ENCODE data around the gene SLC43A1. TPM values are rescaled to one million over a fixed set of nuclear protein-coding genes. Genes with fewer than 3 reads are reported as not detected.

The SLC43A1 gene
- total RNA-seq, 4 donors from 2014 or later: 13.1 to 48.4 (median 22.5) TPM

- H3K27ac ChIP-seq: peak overlapping the region; percentile 79 to 88
- H3K36me3 ChIP-seq: no peaks in the 10 kb centered on the region
- DNase-seq: no peak
- no peaks in the 10 kb centered on the region for H3K27me3 ChIP-seq
- H3K4me1 ChIP-seq: peaks cover 0 to 16% of the 10 kb centered on the region in 2 donors
- H3K4me3 ChIP-seq: no peak overlapping the region
- TF ChIP-seq CTCF (IDR thresholded peaks at IDR 0.05): no peak
- no peak for TF ChIP-seq POLR2A (IDR thresholded peaks at IDR 0.05)
- no peaks in the 10 kb centered on the region for H3K9me3 ChIP-seq
- intact Hi-C loops (cut with DNase I; ENCODE audit: low total_unique reads): no loop called here
Measured at GRCh38 chr11:57500515-57500914, 15.0 kb downstream of the SLC43A1 start.

DNA sequence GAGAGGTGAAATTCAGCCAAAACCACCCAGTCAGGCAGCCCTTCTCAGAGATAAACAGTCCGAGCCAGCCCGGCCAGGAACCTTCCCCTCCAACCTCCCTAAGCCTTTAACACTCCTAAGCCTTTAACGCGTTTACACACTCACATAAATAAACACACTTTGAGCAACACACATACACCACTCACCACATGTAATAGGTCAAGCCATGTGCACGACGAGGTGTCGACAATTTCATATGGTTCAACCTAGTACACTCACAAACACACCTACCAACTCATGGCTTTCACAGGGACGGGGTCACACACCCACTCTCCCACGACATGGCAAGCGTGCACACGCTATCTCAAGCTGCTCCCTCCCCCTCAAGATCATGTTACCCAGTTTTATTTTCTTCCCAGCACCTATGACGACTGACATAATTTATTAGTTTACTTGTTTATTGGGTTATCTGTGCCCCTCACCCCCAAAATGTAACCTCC lies 15.5 kb downstream of the SLC43A1 start:
- Histone ChIP-seq H3K4me1 (peaks cover 0 to 16% of the 10 kb centered on the region in 2 donors), H3K4me3 (peak overlapping the region; percentile 10 to 27), H3K9me3 (no peaks in the 10 kb centered on the region), H3K27ac (peak overlapping the region; percentile 79 to 88), H3K36me3 (no peaks in the 10 kb centered on the region), H3K27me3 (no peaks in the 10 kb centered on the region)
- intact Hi-C loops (cut with DNase I; ENCODE audit: low total_unique reads): no loop called here
- no peak for DNase-seq
- TF ChIP-seq CTCF (IDR thresholded peaks at IDR 0.05): no peak
- no peak for TF ChIP-seq POLR2A (IDR thresholded peaks at IDR 0.05)

GRCh38 chr11:57499413-57499982 lies 16.0 kb downstream of the SLC43A1 start:
- Histone ChIP-seq H3K9me3 (no peaks in the 10 kb centered on the region), H3K27ac (peak overlapping the region; percentile 79 to 88), H3K27me3 (no peaks in the 10 kb centered on the region), H3K36me3 (no peaks in the 10 kb centered on the region), H3K4me1 (peaks cover 0 to 16% of the 10 kb centered on the region in 2 donors), H3K4me3 (peak overlapping the region; percentile 21 to 27)
- peak; percentile 98 for DNase-seq
- intact Hi-C loops (cut with DNase I; ENCODE audit: low total_unique reads): no loop called here
- TF ChIP-seq POLR2A (IDR thresholded peaks at IDR 0.05): peak; percentile 45 to 50
- peak in 1 of 4 experiments; percentile 17 for TF ChIP-seq CTCF (IDR thresholded peaks at IDR 0.05)

- intact Hi-C loops (cut with DNase I; ENCODE audit: low total_unique reads): no loop called here
- peak overlapping the region; percentile 79 to 88 for H3K27ac ChIP-seq
- H3K9me3 ChIP-seq: no peaks in the 10 kb centered on the region
- H3K27me3 ChIP-seq: no peaks in the 10 kb centered on the region
- H3K4me3 ChIP-seq: no peak overlapping the region
- no peak for DNase-seq
- peaks cover 0 to 16% of the 10 kb centered on the region in 2 donors for H3K4me1 ChIP-seq
- TF ChIP-seq CTCF (IDR thresholded peaks at IDR 0.05) (no peak), POLR2A (IDR thresholded peaks at IDR 0.05) (no peak)
- no peaks in the 10 kb centered on the region for H3K36me3 ChIP-seq
Measured at GRCh38 chr11:57498540-57498939, 17.0 kb downstream of the SLC43A1 start.

- no peak for TF ChIP-seq CTCF (IDR thresholded peaks at IDR 0.05)
- TF ChIP-seq POLR2A (IDR thresholded peaks at IDR 0.05): no peak
- H3K27me3 ChIP-seq: no peaks in the 10 kb centered on the region
- no peak overlapping the region for H3K27ac ChIP-seq
- intact Hi-C loops (cut with DNase I; ENCODE audit: low total_unique reads): no loop called here
- H3K36me3 ChIP-seq: no peaks in the 10 kb centered on the region
- no peak overlapping the region for H3K4me3 ChIP-seq
- peaks cover 0 to 16% of the 10 kb centered on the region in 2 donors for H3K4me1 ChIP-seq
- H3K9me3 ChIP-seq: no peaks in the 10 kb centered on the region
- no peak for DNase-seq
Measured at GRCh38 chr11:57497303-57498247, 17.9 kb downstream of the SLC43A1 start.
